Sigmoid colon (tissue), 7 donors: Measurements from ENCODE around the gene BMPER. TPM values are rescaled to one million over a fixed set of nuclear protein-coding genes. Genes with fewer than 3 reads are reported as not detected.

Experiments
- DNase-seq: peaks from one replicate; pipeline ENCODE4 v3.0.0-alpha.2; 2019
- H3K27ac ChIP-seq, 4 donors: fragments of 200-600 bp; sonication (generic); one replicate each; pipeline ENCODE4 v1.5.1; 2016 to 2019; ENCODE audit warnings: mild to moderate bottlenecking in 1 of 4
- H3K27me3 ChIP-seq, 3 donors: fragments of 200-600 bp; sonication (generic); one replicate each; pipeline ENCODE4 v1.5.1; 2019; ENCODE audit warnings: mild to moderate bottlenecking in 1 of 3
- H3K36me3 ChIP-seq, 4 donors: fragments of 200-600 bp; sonication (generic); one replicate each; pipeline ENCODE4 v1.5.1; 2016 to 2019
- H3K4me1 ChIP-seq, 4 donors: fragments of 200-600 bp; sonication (generic); one replicate each; pipeline ENCODE4 v1.5.1; 2017 to 2019
- H3K4me3 ChIP-seq, 4 donors: fragments of 200-600 bp; sonication (generic); one replicate each; pipeline ENCODE4 v1.5.1; 2017 to 2019; ENCODE audit warnings: mild to moderate bottlenecking in 2 of 4, moderate library complexity in 1 of 4
- H3K9me3 ChIP-seq, 4 donors: fragments of 200-600 bp in 3 of 4; sonication (generic) in 3 of 4; one replicate each; pipeline versions ENCODE4 v1.5.1 to v1.6.1; 2013 to 2019
- CTCF ChIP-seq, 4 experiments: fragments of 450-650 bp in 3 of 4; fragments of 200-600 bp in 1 of 4; IDR thresholded peaks; one replicate each; pipeline ENCODE4 v1.5.1; 2016 to 2019; ENCODE audit warnings: antibody characterized with exemption in 4 of 4, mild to moderate bottlenecking in 3 of 4, moderate library complexity in 2 of 4
- EP300 ChIP-seq, 4 donors: sonication (generic); formaldehyde crosslinking; IDR thresholded peaks; one replicate each; pipeline ENCODE4 v1.6.1; 2017; ENCODE audit warnings: antibody characterized with exemption in 4 of 4
- POLR2A ChIP-seq, 2 donors: fragments of 450-650 bp; IDR thresholded peaks; one replicate each; pipeline ENCODE4 v1.6.1; 2016; ENCODE audit warnings: antibody characterized with exemption in 2 of 2, mild to moderate bottlenecking in 2 of 2, moderate library complexity in 2 of 2
- POLR2AphosphoS5 ChIP-seq, 4 donors: sonication (generic); formaldehyde crosslinking; IDR thresholded peaks; one replicate each; pipeline ENCODE4 v1.6.1; 2017; ENCODE audit warnings: antibody characterized with exemption in 4 of 4
- WGBS, 2 donors: extraction: QIAGEN DNeasy Blood & Tissue Kit; methylation state at CpG; one replicate each; pipeline ENCODE4 v1.1.7; 2013; 5-methylcytosine and 5-hydroxymethylcytosine counted together
- intact Hi-C: fragments of 100-400 bp; cut with DNase I; formaldehyde crosslinking; loops from one replicate; pipeline ENCODE4 v1.15.1; 2023
- polyA plus RNA-seq, 3 donors: library from polyadenylated mRNA; stranded (reverse); fragments of 200-250 nt; gene quantifications; one replicate each; pipeline ENCODE4 v1.2.3, GENCODE V29; 2013
- total RNA-seq, 4 donors: library from RNA; depleted of rRNA; stranded (reverse); fragments of >200 nt; gene quantifications; one replicate each; pipeline ENCODE4 v1.1.0, GENCODE V29; 2016
- donor health status: healthy with polysubstance abuse.
- donor health status: Bipolar disorder and iron deficiency.
- donor health status: healthy.

BMPER gene
- total and polyA plus RNA-seq, 7 donors = 0.51 to 3.1 (median 1.6) TPM; not detected in 1

GRCh38 chr7:34078864-34079263, 173.5 kb downstream of the BMPER start:
- intact Hi-C loops = no loop called here
- no peak overlapping the region for H3K27ac ChIP-seq
- no peaks in the 10 kb centered on the region for H3K9me3 ChIP-seq
- H3K4me1 ChIP-seq = no peaks in the 10 kb centered on the region
- no peaks in the 10 kb centered on the region for H3K36me3 ChIP-seq
- WGBS, 2 donors = 88 to 89% methylated on average over 30 of the region's 30 CpGs
- no peak overlapping the region for H3K4me3 ChIP-seq
- H3K27me3 ChIP-seq = no peaks in the 10 kb centered on the region
- no peak for DNase-seq
- TF ChIP-seq CTCF (IDR thresholded peaks at IDR 0.05) (no peak), POLR2A (IDR thresholded peaks at IDR 0.05) (no peak), EP300 (IDR thresholded peaks at IDR 0.05) (no peak), POLR2AphosphoS5 (IDR thresholded peaks at IDR 0.05) (no peak)

- Histone ChIP-seq H3K4me3 (no peak overlapping the region), H3K36me3 (no peaks in the 10 kb centered on the region), H3K9me3 (no peaks in the 10 kb centered on the region), H3K27ac (no peak overlapping the region), H3K27me3 (no peaks in the 10 kb centered on the region), H3K4me1 (no peaks in the 10 kb centered on the region)
- WGBS, 2 donors = 95% methylated on average over 5 of the region's 5 CpGs
- intact Hi-C loops = no loop called here
- TF ChIP-seq EP300 (IDR thresholded peaks at IDR 0.05) = no peak
- no peak for TF ChIP-seq POLR2AphosphoS5 (IDR thresholded peaks at IDR 0.05)
- no peak for TF ChIP-seq CTCF (IDR thresholded peaks at IDR 0.05)
- TF ChIP-seq POLR2A (IDR thresholded peaks at IDR 0.05) = no peak
- DNase-seq = no peak
Measured at GRCh38 chr7:34080513-34080912, 175.2 kb downstream of the BMPER start.

- Histone ChIP-seq H3K36me3 (no peaks in the 10 kb centered on the region), H3K4me1 (no peaks in the 10 kb centered on the region), H3K27ac (no peak overlapping the region), H3K9me3 (no peaks in the 10 kb centered on the region), H3K4me3 (no peak overlapping the region), H3K27me3 (no peaks in the 10 kb centered on the region)
- intact Hi-C loops = no loop called here
- no peak for DNase-seq
- TF ChIP-seq EP300 (IDR thresholded peaks at IDR 0.05) (no peak), POLR2AphosphoS5 (IDR thresholded peaks at IDR 0.05) (no peak), CTCF (IDR thresholded peaks at IDR 0.05) (no peak), POLR2A (IDR thresholded peaks at IDR 0.05) (no peak)
- WGBS, 2 donors = 87 to 93% methylated on average over 1 of the region's 1 CpG
Measured at GRCh38 chr7:34081935-34082334, 176.6 kb downstream of the BMPER start.

- TF ChIP-seq POLR2AphosphoS5 (IDR thresholded peaks at IDR 0.05) (no peak), CTCF (IDR thresholded peaks at IDR 0.05) (no peak), EP300 (IDR thresholded peaks at IDR 0.05) (no peak), POLR2A (IDR thresholded peaks at IDR 0.05) (no peak)
- Histone ChIP-seq H3K4me1 (no peaks in the 10 kb centered on the region), H3K4me3 (no peak overlapping the region), H3K27ac (no peak overlapping the region), H3K9me3 (no peaks in the 10 kb centered on the region), H3K36me3 (no peaks in the 10 kb centered on the region), H3K27me3 (no peaks in the 10 kb centered on the region)
- no peak for DNase-seq
- intact Hi-C loops = no loop called here
Measured at GRCh38 chr7:34083440-34083839, 178.1 kb downstream of the BMPER start.

GRCh38 chr7:34084651-34085050, 179.3 kb downstream of the BMPER start:
- Histone ChIP-seq H3K9me3 (no peaks in the 10 kb centered on the region), H3K27ac (no peak overlapping the region), H3K4me1 (no peaks in the 10 kb centered on the region), H3K27me3 (no peaks in the 10 kb centered on the region), H3K4me3 (no peak overlapping the region), H3K36me3 (no peaks in the 10 kb centered on the region)
- no peak for DNase-seq
- TF ChIP-seq CTCF (IDR thresholded peaks at IDR 0.05) (no peak), POLR2AphosphoS5 (IDR thresholded peaks at IDR 0.05) (no peak), POLR2A (IDR thresholded peaks at IDR 0.05) (no peak), EP300 (IDR thresholded peaks at IDR 0.05) (no peak)
- WGBS, 2 donors = 98 to 100% methylated on average over 1 of the region's 1 CpG
- intact Hi-C loops = no loop called here
